ENCODE results near the gene CIP2A.

The CIP2A gene

DNA sequence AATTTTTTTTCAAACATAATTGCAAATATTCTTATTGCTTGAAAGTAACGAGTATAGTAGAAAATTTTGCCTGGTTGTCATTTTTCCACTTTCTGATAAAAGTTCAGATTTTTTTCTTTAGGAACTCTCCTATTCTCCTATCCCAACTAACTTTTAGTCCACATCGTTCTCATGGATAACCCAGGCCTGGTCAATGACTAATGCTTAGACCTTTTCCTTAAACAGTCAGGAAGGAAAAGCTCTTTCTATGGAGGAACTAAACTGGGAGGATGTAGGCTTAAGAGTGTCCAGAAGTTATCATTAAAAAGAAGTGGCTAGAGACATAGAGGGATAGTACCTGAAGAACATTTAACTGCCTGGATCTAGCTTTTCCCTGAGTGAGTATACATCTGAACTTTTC is 26.7 kb downstream of the CIP2A start:
- DNase-seq (ENCODE audit: low spot score) = no peak

DNA sequence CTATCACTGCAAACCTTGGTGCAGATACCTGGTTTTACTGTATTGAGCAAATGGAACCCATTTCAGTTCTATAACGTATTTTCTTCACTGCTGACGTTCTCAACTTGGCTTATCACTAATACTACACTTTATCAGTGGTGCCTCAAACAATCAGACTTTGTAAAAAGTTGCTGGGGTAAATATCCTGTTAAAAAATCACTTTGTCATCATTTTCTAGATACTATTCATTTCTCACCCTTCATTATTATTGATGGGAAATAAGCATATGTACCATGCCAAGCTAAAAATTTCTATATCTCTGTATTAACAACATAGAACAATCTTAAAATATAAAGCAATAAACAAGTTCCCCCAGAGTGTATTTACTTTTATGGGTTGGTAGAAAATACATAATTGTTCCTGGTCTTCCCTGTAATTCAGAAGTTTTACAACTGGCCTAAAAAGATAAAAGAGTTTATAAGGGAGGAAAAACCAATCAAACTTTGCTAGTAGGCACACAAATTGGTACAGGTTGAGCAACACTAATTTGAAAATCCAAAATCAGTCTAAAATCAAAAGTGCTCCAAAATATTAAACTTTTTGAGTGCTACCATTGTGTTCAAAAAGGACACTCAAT is 33.2 kb downstream of the CIP2A start:
- DNase-seq (ENCODE audit: low spot score) = no peak

GRCh38 chr3:108554913-108555571 is 34.2 kb downstream of the CIP2A start:
- DNase-seq (ENCODE audit: low spot score) = peak; percentile 66

DNA sequence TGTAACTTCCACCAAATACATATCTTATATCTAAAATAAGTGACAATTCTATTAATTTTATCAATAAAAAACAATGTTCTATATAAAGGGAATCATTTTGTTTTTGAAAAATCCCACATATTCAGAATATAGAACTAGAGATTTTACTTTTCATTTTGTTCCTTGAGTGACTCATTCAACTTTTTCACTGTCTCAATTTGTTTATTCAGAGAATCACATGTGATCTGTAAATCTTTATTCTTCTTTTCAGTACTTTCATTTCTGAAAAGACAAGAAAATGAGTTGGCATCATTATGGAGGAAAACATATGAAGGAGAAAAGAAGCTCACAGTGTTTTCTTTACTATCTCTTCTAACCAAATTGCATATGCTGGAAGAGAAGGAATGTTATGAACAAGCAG is 35.0 kb downstream of the CIP2A start:
- DNase-seq (ENCODE audit: low spot score) = peak; percentile 30

- DNase-seq (ENCODE audit: low spot score) = peak; percentile 54
Measured at GRCh38 chr3:108552267-108553159, 36.7 kb downstream of the CIP2A start.

GRCh38 chr3:108548886-108549285 is 40.4 kb downstream of the CIP2A start:
- no peak for DNase-seq (ENCODE audit: low spot score)

- no peak for DNase-seq (ENCODE audit: low spot score)
Measured at GRCh38 chr3:108548304-108548703, 40.9 kb downstream of the CIP2A start.

DNA sequence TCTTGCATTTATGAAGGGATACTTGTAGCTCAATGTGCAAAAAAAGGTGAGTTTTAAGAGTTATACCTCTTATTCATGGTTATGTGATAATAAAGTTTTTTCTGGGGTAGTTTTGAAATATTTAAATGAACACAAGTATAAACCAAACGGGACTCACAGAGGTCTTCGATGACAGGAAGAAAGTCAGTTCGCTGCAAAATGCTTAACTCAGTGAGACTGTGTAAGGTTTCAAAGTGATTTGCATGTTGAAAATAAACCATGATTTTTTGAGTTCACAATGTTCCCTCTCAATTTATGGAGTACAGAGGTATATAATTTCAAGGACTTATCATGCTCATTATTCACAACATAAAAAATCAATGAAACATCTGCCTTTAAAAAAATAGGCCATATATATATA is 42.5 kb downstream of the CIP2A start:
- no peak for DNase-seq (ENCODE audit: low spot score)

- DNase-seq (ENCODE audit: low spot score) = no peak
Measured at GRCh38 chr3:108546247-108546646, 43.0 kb downstream of the CIP2A start.

GRCh38 chr3:108538083-108538482 is 51.2 kb downstream of the CIP2A start:
- no peak for DNase-seq (ENCODE audit: low spot score)

GRCh38 chr3:108528459-108529252 is 60.6 kb downstream of the CIP2A start:
- no peak for DNase-seq (ENCODE audit: low spot score)

GRCh38 chr3:108527817-108528216 is 61.4 kb downstream of the CIP2A start:
- no peak for DNase-seq (ENCODE audit: low spot score)

DNA sequence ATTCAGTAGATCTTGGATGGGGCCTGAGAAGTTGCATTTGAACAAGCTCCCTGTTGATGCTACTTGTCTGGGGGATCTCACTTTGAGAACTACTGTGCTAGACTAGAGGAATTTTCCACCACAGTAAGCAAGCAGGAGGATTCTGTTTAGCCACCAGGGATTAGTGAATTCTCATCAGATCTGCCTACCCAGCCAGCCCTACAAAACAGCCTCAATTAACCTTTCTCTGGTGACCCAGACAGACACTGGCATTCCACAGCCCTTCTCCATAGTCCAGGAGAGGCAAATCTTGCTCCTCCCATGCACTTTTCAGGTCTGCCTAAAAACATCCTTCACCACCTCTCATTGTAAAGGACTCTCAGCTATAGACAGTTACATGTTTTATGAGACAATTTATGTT is 62.1 kb downstream of the CIP2A start:
- DNase-seq (ENCODE audit: low spot score) = no peak

- no peak for DNase-seq (ENCODE audit: low spot score)
Measured at GRCh38 chr3:108525971-108526370, 63.3 kb downstream of the CIP2A start.

DNA sequence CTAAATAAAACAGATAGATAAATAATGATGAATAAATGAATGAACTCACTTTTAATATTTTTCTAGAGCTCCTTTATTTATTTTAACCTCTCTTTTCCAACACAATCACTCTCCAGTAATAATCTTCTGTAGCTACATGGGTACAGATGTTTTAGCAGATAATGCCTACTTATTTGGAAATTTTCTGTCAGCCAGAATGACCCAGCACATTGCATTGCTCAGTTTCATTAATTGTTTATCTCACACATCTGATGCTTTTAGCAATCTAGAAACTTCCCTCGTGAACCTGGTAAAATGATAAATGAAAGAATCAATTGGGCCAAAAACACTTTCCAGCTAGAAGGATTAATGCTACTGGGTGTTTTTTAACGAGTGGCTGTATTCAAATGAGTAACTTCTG is 64.0 kb downstream of the CIP2A start:
- no peak for DNase-seq (ENCODE audit: low spot score)

GRCh38 chr3:108524537-108524936 is 64.7 kb downstream of the CIP2A start:
- DNase-seq (ENCODE audit: low spot score) = no peak

DNA sequence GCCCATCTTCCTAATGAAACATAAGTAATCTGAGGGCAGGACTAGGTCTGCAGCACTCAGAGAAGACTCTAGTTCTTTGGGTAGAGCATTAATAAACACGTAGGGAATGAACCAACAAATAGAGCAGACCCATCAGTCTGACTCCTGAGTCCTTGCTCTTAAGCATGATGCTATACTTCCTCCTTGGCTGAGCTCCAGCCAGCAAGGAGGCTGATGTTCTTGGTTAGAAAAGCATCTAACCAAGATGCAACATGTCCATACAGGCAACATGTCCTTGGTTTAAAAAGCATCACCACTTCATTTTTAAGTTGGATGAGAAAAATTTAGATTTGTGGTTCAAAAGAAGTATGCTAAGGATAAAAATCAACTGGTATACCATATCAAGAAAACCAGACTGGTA is 70.3 kb downstream of the CIP2A start:
- DNase-seq (ENCODE audit: low spot score) = peak; percentile 26

DNA sequence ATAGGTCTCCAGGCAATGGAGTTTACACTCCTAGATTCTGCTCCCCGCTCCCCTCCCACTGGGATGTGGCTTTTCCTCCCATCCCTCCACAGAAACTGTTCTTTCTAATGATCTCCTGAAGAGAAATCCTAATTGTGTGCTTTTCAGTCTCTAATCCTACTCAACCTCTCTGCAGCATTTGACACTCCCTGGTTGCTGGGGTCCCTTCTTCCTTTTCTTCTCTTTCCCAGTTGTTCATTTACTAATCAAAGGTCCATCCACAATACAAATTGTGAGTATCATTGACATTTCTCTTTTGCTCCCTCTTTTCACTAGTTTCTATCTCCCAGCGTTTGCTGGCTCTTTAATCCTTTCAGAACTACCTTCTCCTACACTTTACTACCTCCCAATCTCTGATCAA is 72.4 kb downstream of the CIP2A start:
- no peak for DNase-seq (ENCODE audit: low spot score)

- peak; percentile 64 for DNase-seq (ENCODE audit: low spot score)
Measured at GRCh38 chr3:108513961-108514360, 75.3 kb downstream of the CIP2A start.

GRCh38 chr3:108512671-108513070 is 76.6 kb downstream of the CIP2A start:
- no peak for DNase-seq (ENCODE audit: low spot score)

GRCh38 chr3:108511490-108511889 is 77.7 kb downstream of the CIP2A start:
- DNase-seq (ENCODE audit: low spot score) = peak; percentile 52

GRCh38 chr3:108511055-108511454 is 78.2 kb downstream of the CIP2A start:
- no peak for DNase-seq (ENCODE audit: low spot score)

All from kidney tubule cell (primary cell).